ENCODE data around the gene PANX2. TPM values are rescaled to one million over a fixed set of nuclear protein-coding genes. Genes with fewer than 3 reads are reported as not detected.
A peak's percentile ranks its signal among the peaks of the same experiment; 100 is the strongest.

The PANX2 gene
- total and polyA plus RNA-seq, 2 of the 13 experiments (the other 11 are each of a cell fraction or from before 2014, with no cell fraction given) = 0.15 to 1.1 TPM

GRCh38 chr22:50151571-50152537 lies 18.7 kb upstream of the PANX2 start (continued):
- no peak for TF ChIP-seq ZBTB26 (CRISPR knock-in tag; IDR thresholded peaks at IDR 0.05; ENCODE audit: borderline replicate concordance)
- peak; percentile 38; the same call in 1 of the 2 replicates for TF ChIP-seq TBX2 (CRISPR knock-in tag; IDR thresholded peaks at IDR 0.05; ENCODE audit: borderline replicate concordance)
- TF ChIP-seq ZFP90 (CRISPR knock-in tag; IDR thresholded peaks at IDR 0.05; ENCODE audit: borderline replicate concordance) = no peak
- no peak for TF ChIP-seq NFRKB (IDR thresholded peaks at IDR 0.05)
- TF ChIP-seq KLF9 (CRISPR knock-in tag; IDR thresholded peaks at IDR 0.05; ENCODE audit: low read depth) = no peak
- TF ChIP-seq NFYC (CRISPR knock-in tag; IDR thresholded peaks at IDR 0.05) = no peak
- no peak for TF ChIP-seq TAF15 (IDR thresholded peaks at IDR 0.05; ENCODE audit: low read depth, low read length, poor library complexity, severe bottlenecking)
- no peak for TF ChIP-seq EZH2 (conservative IDR thresholded peaks at IDR 0.05; ENCODE audit: low read depth, low read length)
- TF ChIP-seq ARNT2 (CRISPR knock-in tag; IDR thresholded peaks at IDR 0.05; ENCODE audit: low read depth) = no peak
- TF ChIP-seq CSRNP1 (CRISPR knock-in tag; IDR thresholded peaks at IDR 0.05) = no peak
- TF ChIP-seq SMYD3 (CRISPR knock-in tag; IDR thresholded peaks at IDR 0.05) = no peak
- no peak for TF ChIP-seq ZNF296 (CRISPR knock-in tag; conservative IDR thresholded peaks at IDR 0.05)
- TF ChIP-seq MTF2 (CRISPR knock-in tag; IDR thresholded peaks at IDR 0.05; ENCODE audit: borderline replicate concordance) = 0 out of 2 replicates have a peak, but pooled peaks have one; percentile 48
- TF ChIP-seq ZNF33A (CRISPR knock-in tag; IDR thresholded peaks at IDR 0.05; ENCODE audit: borderline replicate concordance) = no peak
- no peak for TF ChIP-seq ZNF704 (CRISPR knock-in tag; IDR thresholded peaks at IDR 0.05; ENCODE audit: borderline replicate concordance)
- no peak for TF ChIP-seq ZNF276 (CRISPR knock-in tag; IDR thresholded peaks at IDR 0.05; ENCODE audit: low read depth)
- TF ChIP-seq ZBTB2 (CRISPR knock-in tag; IDR thresholded peaks at IDR 0.05; ENCODE audit: low read depth) = no peak
- TF ChIP-seq MED8 (CRISPR knock-in tag; IDR thresholded peaks at IDR 0.05; ENCODE audit: insufficient replicate concordance) = no peak
- TF ChIP-seq TEF (CRISPR knock-in tag; IDR thresholded peaks at IDR 0.05) = no peak

Data from HepG2 (cell line).